ENCODE data around the gene CACNA1A.
A peak's percentile ranks its signal among the peaks of the same experiment; 100 is the strongest.
"Not testable (repeated sequence)": the region's sequence is repeated elsewhere in the genome, so short reads cannot be mapped to it uniquely, and the experiment has no call there.

Gene CACNA1A

DNA sequence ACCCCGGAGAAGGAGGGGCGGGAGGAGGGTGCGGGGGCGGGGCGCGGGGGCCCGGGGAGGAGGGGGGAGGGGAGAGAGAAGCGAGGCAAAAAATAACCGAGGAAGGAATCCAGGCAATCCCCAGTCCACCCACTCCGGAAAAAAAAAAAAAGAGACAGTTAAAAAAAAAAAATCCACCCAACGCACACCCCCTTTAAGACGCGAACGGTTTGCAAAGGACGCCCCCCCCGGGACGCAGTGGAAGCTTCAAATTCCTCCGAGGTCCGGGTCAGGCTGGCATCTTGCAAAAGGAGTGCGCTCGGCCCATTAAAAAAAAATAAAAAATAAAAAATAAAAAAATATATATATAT lies at the start of gene CACNA1A:
Gene CACNA1A (minus strand): TSS at position 9 of the 350 bp plus-strand sequence. CDS start 255 bp downstream, outside the sequence.
- peak in 12 of 56 donors; percentile 1 to 38 (median 23) for DNase-seq

- DNase-seq, result peak in 13 of 56 donors; percentile 4 to 46 (median 14)
Observed at GRCh38 chr19:13554506-13555240, 48.4 kb upstream of the CACNA1A start.

GRCh38 chr19:13553880-13554400 lies 47.7 kb upstream of the CACNA1A start:
- no peak for DNase-seq

GRCh38 chr19:13548131-13548530 lies 41.9 kb upstream of the CACNA1A start:
- DNase-seq, result no peak

DNA sequence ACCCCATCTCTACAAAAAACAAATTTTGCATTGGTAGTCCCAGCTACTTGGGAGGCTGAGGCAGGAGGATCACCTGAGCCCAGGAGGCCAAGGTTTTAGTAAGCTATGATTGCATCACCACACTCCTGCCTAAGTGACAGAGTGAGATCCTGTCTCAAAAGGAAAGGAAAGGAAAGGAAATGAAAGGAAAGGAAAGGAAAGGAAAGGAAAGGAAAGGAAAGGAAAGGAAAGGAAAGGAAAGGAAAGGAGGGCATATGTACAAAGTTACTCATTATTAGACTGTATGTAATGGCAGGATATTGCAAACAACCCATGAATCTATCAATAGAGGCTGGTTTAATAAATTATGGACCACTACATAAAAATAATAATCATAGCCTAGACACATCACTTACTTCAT lies 40.8 kb upstream of the CACNA1A start:
- DNase-seq, result no peak

DNA sequence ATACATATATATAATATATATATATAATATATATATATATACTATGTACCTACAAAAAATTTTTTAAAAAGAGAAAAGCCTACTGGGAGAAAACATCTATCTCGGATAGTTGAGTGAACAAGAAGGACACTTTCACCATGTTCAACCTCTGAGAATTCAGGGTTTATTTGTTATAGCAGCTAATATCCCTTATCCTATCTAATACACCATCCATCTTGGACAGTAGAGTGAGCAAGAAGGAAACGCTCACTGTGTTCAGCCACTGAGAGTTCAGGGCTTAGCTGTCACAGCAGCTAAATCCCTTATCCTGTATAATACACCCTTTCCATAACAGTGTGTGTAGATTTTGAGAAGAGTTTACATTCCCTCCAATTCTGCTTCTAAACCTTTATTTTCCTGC lies 38.1 kb upstream of the CACNA1A start:
- no peak for DNase-seq

- no peak for DNase-seq
Observed at GRCh38 chr19:13541554-13541953, 35.3 kb upstream of the CACNA1A start.

GRCh38 chr19:13539332-13539731 lies 33.1 kb upstream of the CACNA1A start:
- no peak for DNase-seq

DNA sequence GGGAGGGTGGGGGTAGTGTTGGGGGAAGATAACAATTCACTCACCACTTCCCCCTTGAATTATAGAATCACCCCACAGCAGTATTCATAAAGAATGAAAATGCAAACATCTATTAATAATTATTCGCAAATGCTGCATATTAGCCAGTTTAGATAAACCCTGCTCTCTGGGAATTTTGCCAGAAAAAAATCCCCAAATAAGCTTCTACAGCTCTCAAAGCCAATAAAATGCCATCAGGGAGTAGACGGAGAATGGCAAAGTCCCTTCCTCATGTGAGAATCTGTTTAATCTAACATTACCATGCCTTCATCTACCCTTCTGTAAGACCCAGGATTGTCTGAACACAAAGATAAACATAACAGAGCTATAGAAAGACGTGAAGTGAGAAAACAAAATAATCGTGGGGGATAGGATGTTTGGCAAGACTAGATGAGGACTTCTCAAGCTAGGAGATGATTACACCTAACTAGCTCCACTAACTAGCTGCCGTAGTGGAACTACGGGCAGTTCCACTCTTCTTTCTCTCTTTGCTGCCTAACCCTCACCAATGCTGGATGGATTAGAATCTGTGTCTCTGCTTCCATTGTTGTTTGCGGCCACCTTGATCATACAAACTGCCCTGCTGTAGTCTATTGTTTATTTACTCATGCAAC lies 32.4 kb upstream of the CACNA1A start:
- DNase-seq, result no peak

DNA sequence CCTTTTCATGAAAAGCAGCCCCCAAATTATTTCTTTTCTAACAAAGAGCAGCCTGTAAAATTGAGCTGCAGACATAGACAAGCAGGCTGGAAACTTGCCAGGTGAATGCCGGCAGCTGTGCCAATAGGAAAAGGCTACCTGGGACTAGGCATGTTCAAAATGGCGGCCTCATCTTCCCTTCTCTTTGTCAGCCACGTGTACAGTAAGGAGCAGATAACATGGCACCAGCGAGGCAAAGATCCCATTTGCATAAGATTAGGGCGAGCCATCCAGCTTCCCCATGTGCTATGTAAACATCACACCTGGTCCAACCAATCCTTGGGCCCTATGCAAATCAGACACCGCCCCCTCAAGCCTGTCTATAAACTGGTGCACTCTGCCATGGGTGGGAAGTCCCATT lies 31.2 kb upstream of the CACNA1A start:
- no peak for DNase-seq

- no peak for DNase-seq
Observed at GRCh38 chr19:13530720-13531119, 24.4 kb upstream of the CACNA1A start.

GRCh38 chr19:13529721-13530120 lies 23.4 kb upstream of the CACNA1A start:
- DNase-seq, result not testable (repeated sequence)

GRCh38 chr19:13526552-13526951 lies 20.3 kb upstream of the CACNA1A start:
- no peak for DNase-seq

DNA sequence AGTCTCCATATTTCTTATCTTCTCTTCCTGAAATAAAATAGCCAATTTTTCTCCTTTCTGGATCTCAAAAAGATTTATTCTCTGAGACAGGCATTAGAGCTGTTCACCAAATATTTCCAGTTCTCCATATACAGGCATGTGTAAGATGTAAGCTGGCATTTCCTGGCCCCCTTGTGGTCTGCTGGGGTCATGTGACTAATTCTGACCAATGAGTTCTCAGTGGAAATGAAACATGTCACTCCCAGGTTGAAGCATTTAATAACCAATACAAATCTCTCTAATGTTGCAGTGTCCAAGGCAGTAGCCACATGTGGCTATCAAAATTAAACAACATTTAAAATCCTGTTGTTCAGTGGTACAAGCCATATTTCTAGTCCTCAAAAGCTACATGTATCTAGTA lies 14.8 kb upstream of the CACNA1A start:
- no peak for DNase-seq

DNA sequence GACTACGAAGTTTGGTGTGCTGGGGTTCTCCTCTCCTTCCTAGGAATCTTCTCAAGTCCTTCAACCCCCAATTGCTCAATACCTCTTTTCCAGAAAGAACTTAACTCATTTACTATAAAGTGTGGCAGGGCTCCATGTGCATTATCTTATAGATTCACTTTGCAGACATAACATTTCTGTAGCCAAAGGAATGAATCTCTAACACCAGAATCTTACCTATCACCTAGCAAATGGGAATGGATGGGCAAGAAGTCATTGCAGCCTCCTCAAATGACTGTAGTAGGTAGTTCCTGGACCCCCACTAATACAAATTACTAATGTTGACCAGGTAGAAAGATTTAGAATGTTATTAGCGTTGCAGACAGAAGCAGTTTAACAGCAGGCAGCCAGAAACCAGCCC lies 5.7 kb upstream of the CACNA1A start:
- DNase-seq, result no peak

DNA sequence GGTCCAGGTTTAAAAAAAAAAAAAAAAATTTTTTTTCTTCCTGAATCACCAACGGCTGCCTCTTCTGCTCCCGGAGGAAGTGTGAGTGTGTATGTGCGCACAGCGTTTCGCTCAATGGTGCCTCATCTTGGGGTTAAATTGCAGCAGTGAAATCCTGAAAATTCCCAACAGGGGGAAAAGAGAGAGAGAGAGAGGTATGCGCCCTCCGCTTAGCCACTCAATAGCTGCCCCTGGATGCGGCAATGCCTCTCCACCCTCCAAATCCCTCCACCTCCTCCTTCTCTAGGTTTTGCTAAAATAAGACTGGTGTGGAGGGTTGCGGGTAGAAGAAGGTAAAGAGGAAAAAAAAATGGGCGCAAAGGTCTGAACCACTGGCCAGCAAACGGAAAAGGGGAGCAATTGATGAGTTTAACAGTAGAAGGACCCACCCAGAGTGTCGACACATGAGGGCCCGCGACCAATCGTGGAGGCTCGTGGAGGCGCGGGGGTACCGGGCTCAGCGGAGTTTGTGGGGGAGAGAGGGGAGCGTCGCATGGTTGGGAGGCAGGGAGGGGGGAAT lies 853 bp upstream of the CACNA1A start:
- peak in 14 of 56 donors; percentile 5 to 20 (median 10) for DNase-seq

DNA sequence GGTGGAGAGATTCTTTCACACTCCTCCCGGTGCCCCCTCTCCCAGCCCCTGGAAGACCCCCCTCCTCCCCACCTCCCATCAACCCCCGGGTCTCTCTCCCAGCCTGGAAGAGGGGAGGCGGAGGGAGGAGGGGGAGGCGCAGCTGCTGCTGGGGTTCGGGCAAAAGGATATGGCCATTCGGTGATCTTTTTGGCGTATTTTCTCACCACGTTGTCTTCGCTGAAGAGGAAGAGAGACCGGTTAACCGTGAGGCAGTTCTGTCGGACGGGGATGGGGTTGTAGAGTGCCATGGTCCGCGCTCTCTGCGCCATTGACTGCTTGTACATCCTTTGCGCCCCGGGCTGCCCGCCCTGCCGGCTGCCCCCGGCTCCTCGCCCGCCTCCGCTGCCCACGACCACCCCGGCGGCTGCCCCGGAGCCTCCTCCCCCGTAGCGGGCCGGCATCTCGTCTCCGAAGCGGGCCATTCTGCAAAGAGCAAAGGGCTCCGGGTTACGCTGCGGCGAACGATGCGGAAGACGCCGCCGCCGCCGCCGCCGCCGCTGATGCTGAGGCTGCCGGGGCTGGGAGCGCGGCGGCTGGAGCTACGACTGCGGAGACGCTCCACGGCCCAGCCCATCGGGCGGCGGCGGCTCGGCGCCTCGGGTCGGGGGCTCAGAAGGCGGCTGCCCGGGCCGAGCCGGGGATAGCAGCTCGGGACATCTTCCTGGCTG lies 363 bp downstream of the CACNA1A start:
- DNase-seq, result peak in 2 of 56 donors; percentile 31 to 49

- peak in 1 of 56 donors; percentile 11 for DNase-seq
Observed at GRCh38 chr19:13505164-13505695, 1.0 kb downstream of the CACNA1A start.

- DNase-seq, result no peak
Observed at GRCh38 chr19:13503570-13504235, 2.6 kb downstream of the CACNA1A start.

GRCh38 chr19:13502231-13502630 lies 4.0 kb downstream of the CACNA1A start:
- DNase-seq, result no peak

- no peak for DNase-seq
Observed at GRCh38 chr19:13499692-13500091, 6.6 kb downstream of the CACNA1A start.
